HG03571 (cell line): ENCODE measurements around the gene NFAM1.

ENCODE experiments used
- ATAC-seq: cut with Tn5 transposase; IDR thresholded peaks from one replicate; pipeline ENCODE4 v1.9.1; 2021; ENCODE audit not compliant: unreplicated experiment

NFAM1 gene

DNA sequence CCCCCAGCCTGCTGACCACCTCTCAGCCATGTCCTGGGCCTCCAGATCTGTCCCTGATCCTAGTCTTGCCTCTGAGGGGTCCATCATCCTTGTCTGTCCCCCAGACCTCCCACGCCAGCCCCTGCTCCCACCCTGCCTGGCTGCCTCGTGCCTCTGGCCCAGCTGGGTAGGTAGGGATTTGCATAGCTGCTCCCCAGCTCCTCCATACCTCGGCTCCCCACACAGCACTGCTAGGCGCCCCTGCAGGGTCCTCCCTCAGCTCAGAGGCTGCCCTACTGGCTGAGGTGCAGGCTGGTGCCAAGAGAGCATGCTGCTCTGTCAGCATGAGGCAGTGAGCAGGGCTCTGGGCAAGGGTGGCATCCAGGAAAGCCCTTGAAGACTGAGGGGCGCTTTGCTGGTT is 47.7 kb downstream of the NFAM1 start:
- no peak for ATAC-seq

DNA sequence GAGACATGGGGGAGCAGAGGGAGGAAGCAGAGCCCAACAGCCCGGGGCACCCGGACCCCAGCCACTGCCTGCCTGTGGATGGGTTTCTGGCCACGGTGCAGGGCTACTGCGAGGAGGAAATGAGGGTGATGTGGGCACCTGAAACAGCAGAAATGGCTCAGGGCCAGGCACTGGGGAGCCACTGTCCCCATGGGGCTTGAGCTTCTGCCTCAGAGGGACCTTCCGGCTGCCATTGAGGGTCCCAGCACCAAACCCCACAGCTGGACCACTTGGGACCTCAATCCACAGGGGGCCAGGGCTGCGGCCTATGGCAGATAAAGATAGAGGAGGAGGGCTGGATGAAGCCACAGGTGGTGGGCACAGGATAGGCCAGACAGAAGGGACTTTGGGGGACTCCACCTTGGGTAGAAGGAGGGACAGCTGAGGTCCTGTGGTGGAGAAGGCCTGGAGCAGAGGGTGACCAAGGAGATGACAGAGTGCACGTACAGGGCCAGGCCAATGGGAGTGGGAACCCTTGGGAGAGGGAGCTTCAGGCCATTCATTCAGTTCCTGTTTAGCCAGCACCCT is 48.3 kb downstream of the NFAM1 start:
- ATAC-seq = no peak

DNA sequence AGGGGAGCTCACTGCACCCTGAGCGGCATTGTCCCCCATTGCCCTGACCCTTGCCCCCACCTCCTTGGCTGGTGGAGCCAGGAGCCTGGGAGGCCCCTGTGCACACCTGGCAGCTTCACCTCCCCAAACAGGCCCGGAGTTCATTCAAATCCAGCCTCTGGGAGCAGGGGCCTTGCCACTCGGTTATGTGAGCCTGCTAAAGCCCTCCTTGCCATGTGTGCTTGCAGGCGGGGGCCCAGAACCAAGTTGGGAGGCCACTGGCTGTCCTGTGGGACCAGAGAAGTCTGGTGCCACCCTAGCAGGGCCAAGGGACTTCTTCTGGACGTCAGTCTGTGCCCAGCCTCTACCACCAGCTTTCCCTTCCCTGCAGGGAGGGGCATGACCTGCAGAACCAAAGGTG is 48.9 kb downstream of the NFAM1 start:
- ATAC-seq = no peak

DNA sequence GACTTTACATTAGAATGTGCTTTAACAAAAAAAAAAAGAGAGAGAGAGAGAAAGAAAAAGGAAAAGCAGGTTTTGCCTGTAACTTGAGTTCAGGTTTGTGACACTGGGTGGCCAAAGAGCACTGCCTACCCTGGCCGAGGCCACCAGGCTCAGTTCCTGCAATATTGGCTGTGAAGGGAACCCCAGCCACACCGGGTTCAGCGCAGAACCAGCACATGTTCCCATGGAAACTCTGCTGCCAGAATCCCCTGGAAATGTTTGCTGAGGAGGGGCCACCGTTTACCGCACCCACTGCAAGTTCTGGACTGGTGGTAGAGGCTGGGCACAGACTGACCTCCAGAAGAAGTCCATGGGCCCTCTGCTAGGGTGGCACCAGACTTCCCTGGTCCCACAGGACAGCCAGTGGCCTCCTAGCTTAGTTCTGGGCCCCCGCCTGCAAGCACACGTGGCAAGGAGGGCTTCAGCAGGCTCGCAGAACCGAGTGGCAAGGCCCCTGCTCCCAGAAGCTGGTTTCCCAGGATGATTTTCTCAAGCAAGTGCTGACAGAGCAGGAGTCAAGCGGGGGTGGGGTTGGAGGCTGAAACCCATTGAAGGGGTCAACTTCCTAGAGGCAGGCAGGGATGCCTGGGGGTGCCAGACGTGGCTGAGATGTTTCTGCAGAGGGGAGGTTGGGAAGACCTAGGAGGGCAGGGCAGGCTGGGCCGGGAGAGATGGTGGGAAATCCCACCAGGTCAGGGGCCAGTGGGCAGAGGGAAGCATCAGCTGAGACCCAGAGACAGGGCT is 51.2 kb downstream of the NFAM1 start:
- ATAC-seq = no peak

DNA sequence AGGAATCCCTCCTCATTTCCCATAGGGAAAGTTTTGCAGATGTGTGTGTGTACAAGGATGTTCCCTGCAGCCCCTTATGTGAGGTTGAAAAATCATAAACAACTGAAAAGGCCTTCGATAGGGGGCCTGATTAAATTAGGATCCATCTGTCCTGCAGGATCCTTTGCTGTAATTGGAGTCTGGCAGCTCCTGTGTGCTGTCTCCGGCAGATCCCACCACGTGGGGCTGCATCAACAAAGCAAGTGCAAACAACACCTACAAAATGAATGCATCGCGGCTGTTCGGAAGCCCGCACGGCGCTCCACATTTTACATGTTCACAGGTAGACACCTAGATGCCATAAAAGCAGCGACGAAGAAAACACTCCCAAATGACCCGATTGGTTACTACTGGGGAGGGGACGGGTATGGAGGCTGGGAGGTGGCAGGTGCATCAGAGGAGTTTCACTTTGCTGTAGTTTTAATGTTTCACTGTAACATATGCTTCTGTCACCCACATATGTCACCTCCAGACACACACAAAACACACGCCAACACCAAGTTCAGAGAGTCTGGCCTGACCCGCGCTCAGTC is 52.2 kb downstream of the NFAM1 start:
- ATAC-seq = no peak

DNA sequence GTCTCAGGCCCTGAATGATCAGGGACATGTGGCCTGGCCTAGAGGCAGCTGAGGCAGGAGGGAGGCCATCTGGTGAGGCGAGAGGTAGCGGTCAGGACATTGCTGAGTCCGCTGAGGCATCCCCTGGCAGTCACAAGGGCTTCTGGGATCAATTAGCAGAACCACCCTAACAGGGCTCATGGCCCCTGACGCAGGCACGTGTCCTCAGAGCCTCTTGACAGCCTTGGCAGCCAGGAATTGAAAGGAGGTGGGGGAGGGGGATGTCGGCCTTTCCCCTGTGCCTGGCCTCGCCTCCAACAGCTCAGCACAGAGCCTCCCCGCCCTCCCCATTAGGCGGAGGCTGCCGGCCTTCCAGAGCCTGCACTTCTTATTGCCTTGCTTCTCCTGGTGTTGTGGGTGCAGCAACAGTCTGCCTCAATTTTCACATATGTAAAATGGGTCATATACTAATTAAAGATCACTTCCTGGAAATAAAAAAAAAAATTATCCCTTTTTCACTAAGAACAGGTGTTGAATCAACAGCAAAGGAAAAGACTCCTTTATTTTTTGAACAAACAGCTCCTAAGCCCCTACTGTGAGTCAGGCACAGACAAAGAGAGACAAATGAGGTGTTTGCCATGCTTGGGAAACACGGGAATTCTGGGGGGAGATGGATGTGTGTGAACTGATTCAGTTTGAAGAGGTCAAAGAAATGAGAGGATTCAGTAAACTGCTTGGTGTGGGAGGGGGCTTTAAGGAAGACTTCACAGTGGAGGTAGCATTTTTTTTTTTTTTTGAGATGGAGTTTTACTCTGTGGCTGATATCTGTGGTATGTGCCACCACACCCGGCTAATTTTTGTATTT is 55.3 kb downstream of the NFAM1 start:
- no peak for ATAC-seq

DNA sequence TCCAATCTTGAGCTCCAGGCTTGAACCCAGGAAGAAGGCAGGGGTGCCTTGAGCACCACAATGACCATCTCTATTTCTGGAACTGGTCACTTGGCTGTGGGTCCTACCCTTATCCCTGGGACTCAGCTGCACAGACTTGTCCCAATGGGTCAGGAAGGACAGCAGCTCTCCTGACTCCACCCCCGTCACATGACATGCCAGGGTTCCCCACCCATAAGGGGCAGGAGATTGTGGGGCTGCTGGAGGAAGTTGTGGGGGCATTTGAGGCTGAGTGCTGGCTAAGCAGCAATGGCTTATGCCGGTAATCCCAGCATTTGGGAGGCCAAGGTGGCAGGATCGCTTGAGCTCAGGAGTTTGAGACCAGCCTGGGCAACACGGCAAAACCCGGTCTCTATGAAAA is 56.2 kb downstream of the NFAM1 start:
- no peak for ATAC-seq

DNA sequence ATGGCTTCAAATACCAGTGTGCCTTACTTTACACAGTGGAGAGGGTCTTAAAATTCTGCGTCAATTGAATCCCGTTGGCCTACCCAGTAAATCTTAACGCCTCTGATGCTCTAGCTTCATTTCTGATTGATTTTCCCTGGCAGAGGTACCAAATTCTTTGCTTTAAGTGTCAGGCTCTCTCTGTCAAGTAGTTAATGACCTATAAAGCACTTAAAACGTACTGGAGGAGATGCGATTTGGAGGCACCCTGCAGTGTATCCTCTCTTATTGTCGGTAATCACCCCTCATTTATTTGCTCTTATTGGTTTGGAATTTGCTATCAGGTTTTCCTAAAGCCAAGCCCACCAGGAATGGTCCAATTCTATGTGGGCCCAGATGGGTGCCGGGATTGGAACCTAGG is 59.2 kb downstream of the NFAM1 start:
- ATAC-seq = no peak

DNA sequence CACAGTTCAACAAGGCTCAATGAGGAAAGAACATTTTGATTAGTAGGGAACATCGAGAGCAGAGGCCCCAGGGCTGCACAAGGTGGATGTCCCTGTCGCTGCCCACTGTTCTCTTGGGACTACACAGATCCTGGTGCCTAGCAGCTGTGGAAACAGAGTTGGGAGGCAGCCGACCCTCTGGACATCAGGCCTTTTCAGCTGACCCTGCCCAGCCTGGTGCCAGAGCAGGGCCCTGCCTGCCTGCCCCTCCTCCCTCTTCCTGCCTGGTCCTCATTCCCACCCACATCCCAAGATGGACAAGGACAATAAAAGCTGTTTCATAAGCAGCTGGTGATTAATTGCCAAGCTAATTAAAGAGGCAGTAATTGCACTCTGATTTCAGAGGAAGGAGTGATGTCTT is 60.7 kb downstream of the NFAM1 start:
- no peak for ATAC-seq

DNA sequence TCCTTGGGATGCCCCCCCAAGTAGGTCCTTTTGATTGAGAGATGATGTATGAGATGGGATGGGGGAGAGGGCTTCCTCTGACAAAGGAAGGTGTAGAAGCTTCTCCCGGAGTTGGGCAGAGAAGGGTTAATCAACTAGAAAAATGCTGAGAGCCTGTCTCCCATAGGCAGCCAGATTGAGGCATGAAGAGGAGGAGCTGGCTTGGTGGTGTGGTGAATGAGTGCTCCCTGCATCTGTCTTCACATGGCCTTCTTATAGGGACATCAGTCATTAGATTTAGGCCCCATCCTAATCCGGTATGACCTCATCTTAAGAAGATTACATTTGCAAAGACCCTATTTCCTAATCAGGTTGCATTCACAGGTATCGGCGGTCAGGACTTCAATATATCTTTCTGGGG is 61.1 kb downstream of the NFAM1 start:
- ATAC-seq = no peak

DNA sequence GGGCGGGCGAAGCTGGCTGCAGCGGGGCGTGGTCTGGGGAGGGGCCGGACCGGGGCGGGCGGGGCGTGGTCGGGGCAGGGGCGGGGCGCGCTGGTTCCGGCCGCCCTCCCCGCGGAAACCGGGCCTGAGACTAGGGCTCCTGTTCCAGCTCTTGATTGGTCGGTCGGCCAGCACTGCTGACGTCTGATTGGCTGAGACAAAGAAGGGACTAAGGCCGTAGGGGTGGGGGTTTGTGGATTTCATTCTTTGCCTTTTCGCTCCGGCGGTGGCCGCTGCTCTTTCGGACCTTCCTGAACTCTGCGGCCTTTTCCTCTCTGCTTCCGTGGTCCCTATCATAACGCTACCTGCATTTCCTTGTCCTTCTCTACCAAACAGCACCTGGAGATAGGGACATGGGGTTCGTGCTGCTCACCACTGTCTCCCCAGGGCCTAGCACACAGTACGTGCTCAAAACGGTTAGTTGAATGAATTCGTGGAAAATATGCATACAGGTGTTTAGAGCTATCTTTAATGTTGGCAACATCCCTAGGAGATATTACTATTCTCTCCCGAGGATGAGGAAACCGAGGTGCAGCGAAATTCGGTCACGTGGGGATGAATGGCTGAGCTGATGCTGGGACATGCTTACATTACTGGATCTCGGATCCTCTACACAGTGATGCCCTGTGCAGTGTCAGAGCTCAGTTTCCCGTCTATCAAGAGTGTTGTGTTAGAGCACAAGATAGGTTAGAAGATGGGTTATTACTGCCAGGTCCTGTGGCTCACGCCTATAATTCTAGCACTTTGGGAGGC is 62.8 kb downstream of the NFAM1 start:
- peak; percentile 86 for ATAC-seq

DNA sequence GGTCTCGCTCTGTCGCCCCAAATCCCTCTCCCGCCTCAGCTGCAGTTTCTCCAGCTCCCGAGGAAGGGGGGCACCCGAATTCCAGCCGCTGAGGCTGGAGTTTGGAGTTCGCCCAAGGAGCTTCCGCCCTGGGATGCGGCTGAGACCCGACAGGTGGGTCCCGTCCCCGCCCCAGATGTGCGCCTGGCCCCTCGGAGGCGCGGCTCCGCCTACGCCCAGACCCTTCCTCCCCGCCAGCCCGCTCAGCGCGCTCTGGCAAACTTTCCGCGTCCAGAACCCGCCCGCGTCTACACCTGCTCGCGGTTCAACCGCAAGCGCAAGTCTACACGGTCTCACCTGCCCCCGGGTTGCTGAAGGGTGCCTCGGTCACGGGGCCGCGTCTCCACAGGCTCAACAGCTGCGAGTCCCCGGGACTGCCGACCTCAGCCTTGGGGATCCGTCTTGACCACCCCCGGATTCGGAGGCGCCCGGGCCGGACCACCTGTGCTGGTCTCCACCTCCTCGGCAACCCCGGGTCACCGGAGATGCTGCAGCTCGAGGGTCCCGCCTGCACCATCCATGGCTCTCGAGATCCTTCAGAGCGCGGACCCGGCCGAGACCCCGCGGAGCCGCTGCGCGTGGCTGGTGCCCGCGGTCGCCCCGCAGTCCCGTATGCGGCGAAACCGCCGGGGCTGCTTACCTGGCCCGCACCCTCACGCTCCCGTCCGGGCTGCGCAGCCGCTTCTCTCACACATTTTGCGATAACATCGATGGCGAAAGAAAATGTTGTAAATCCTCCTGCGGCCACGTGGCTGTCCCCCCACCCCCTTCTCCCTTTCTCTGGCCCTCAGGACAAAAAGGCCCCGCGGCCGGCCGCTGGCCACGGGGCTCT is 63.6 kb downstream of the NFAM1 start:
- ATAC-seq = peak; percentile 15

DNA sequence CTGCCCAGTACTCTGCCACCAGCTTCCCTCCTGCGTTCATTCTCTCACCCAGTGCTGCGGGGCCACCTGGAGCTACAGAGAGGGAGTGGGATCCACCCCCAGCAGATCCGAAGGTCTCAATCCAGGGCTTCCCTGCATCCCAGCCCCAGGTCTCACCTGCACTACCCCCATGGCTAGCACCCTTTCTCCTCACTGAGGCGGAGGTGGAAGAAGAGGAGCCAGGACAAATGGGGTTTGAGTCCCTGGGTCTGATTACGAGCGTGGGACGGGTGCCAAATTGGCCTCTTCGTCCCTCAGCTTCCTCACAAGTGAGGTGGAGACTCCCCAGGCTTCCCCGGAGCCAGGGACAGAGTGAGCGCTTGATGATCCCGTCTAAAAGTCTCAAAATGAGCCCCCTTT is 64.2 kb downstream of the NFAM1 start:
- ATAC-seq = no peak

DNA sequence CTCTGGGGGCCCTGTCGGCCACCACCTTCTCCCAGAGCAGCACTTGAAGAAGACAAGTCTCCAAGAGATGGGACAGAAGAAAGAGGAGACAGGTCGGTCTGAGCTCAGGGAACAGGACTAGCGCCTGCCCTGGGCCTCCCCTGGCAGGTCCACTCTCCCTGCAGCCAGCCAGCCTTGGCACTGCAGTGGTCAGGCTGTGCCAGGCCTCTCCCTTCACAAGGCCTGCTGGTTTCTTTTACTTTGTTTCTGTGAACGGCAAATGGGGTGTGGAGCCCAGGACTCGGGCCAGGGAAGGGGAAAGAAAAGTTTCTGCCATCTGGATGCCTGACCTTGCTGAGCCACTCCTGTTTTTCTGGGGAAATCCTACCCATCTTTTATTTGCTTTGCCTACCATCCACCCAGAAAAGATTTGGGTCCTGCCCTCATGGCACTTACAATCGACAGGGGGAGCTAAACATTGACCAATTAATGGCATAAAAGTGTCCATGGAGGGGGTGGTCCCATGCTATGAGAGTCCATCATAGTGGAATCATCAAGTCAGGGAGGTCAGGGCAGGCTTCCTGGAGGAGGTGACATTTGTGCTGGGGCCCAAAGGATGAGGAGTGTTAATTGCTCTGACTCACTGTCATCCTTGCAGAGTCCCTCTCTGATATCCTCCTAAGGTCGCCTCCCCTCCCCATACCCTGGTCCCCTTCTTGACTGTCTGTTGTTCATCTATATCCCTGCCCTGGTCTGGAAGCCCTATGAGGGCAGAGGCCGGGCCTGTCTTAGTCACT is 65.2 kb downstream of the NFAM1 start:
- ATAC-seq = no peak

DNA sequence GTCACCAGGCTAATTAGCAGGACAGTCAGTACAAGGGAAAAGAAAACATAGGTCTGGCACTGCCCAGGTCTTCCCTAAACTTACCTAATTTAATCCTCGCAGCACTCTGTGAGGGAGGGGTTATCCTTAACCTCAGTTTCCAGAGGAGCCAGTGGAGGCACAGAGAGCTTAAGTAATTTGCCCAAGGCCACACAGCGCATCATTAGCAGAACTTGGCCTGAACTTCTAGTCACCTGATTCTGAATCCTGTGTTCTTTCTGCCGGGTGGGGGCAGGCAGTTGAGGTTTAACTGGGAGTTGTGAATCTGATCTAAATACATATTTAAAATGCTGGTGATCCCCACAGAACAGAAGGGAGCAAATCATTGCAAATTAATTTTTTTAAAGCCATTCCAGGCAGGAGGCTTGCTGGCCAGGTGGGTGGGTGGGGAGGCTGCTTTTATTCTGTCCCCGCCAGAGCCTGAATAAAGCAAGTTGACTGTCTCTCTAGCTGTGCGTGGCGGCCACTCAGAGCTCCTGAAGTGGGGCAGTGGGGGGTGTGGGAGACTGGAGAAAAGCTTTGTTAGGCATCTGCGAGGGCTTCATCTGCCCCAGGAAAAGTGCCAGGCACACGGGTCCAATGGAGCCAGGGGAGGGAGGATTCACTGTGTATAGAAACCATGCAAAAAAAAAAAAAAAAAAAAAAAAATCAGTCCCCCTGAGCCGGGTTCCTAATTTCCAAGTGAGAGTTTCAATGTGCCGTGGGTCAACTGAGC is 66.1 kb downstream of the NFAM1 start:
- ATAC-seq = no peak

DNA sequence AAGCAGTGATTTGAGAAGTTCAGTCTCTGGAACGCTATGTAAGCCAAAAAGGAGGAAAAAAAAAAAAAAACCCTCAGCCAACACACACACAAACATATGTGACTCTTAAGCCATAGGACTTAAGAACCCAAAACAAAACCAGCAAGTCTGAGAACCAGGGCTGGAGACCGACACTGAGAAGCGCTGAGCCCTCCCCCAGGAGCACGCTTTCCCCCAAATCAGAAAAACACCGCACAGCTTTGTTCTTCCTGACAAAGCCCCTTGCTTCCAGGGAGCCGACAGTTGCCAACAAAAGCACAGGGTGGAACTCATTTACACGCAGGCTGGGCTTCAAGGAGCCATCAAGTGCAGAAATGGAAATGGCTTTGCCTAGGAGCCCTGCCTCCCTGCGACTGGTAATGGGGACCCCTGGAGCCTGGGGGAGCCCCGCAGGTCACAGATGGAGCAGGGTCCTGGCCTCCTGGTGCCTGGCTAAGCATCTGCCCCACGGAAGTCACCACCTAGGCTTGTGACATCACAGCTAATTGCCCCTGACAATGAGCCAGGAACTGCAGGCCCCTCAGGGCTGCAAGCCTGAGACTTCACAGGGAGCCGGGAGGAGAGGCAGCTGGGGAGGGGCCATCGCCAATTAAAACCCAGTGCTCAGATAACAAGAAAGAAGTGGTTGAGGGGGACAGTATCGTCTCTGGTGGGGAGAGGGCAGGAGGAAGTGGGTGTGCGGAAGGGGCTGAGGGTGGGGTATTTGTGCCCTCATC is 66.9 kb downstream of the NFAM1 start:
- no peak for ATAC-seq

DNA sequence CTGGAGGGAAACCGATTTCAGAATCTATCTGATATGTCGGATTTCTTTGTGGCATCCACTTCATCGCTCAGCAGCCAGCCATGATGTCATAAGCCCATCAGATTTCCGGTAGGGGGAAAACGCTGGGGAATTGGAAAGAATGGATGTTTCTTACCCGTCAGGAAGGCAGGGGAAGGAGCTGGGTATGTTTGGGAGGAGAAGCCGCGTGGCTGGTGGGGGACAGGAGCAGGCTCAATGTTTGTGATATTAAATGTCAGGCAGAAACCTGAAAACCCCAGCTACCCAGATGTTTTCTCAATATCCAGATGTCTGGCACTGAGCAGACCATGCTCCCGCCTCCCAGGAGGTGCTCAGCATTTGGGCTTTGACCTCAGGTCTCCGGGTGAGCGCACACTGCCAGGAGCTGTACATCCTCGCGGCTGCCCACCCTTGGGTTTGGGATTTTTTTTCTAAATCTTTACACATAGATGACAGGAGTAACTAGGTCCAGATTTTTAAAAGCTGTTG is 67.5 kb downstream of the NFAM1 start:
- ATAC-seq = no peak

DNA sequence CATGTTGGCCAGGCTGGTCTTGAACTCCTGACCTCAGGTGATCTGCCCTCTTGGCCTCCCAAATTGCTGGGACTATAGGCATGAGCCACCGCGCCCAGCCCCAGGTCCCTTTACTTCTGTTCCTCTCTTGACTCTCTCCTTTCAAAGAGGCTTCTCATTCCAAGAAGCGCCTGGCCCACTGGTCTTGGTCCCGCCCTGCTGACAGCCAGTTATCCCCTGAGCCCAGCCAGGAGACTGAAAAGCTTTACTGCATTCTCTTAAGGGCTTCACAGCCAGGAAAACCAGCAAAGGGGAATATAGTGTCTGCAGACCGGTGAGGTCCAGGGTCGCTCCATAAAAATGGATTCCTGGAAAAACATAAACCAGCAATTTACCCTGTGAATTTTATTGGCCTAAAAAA is 68.3 kb downstream of the NFAM1 start:
- no peak for ATAC-seq
